ENCODE data around the gene PTPRE. TPM values are rescaled to one million over a fixed set of nuclear protein-coding genes. Genes with fewer than 3 reads are reported as not detected.

The PTPRE gene
- polyA plus RNA-seq, 1 of the 3 experiments (the other 2 are of a cell fraction), result 11.8 TPM

GRCh38 chr10:128029731-128030369, 122.9 kb downstream of the PTPRE start:
- no peaks in the 10 kb centered on the region for H3F3A ChIP-seq (replicated peaks; ENCODE audit: insufficient read depth)
- H2AFZ ChIP-seq (ENCODE audit: low read depth), result no peak overlapping the region
- H3K4me1 ChIP-seq (ENCODE audit: control insufficient read depth in 1 of 2, insufficient read depth in 2 of 2, low read depth in 1 of 2, low read length in 1 of 2), result peaks cover 0 to 6% of the 10 kb centered on the region in 2 experiments; a peak in 1 of 4 replicates
- CTCF ChIA-PET, result interaction anchor here (1.6 to 2.7 kb wide), 3 partner anchors 19 to 176 kb away, joined by 4 to 19 read pairs (median 7); no protein-coding TSS in a partner anchor
- no peak overlapping the region for H3K4me2 ChIP-seq
- H3K36me3 ChIP-seq (replicated peaks in 1 of 2; ENCODE audit: control insufficient read depth in 1 of 2, insufficient read depth in 2 of 2, low read length in 1 of 2), result no peaks in the 10 kb centered on the region
- H3K4me3 ChIP-seq (ENCODE audit: low read depth in 2 of 2, low read length in 1 of 2), result no peak overlapping the region
- POLR2A ChIA-PET, result no interaction called here
- no peaks in the 10 kb centered on the region for H3K9me3 ChIP-seq
- H3K27ac ChIP-seq (ENCODE audit: low read depth in 2 of 2, low read length in 1 of 2), result no peak overlapping the region
- WGBS (ENCODE audit: low lambda C conversion rate), result 86% methylated on average over 17 of the region's 17 CpGs
- H3K27me3 ChIP-seq (ENCODE audit: insufficient read depth), result no peaks in the 10 kb centered on the region
- DNase-seq, result no peak
- no peak overlapping the region for H3K9ac ChIP-seq
- no peaks in the 10 kb centered on the region for H3K9me2 ChIP-seq
- no peaks in the 10 kb centered on the region for H4K20me1 ChIP-seq (ENCODE audit: insufficient read depth)
- no peaks in the 10 kb centered on the region for H3K79me2 ChIP-seq (ENCODE audit: insufficient read depth)
- no peak for TF ChIP-seq RAD21 (IDR thresholded peaks at IDR 0.05; ENCODE audit: low read length)
- TF ChIP-seq GATA2 (CRISPR knock-in tag; IDR thresholded peaks at IDR 0.05), result no peak
- no peak for TF ChIP-seq NFIC (IDR thresholded peaks at IDR 0.05; ENCODE audit: borderline replicate concordance)
- TF ChIP-seq FOXM1 (IDR thresholded peaks at IDR 0.05; ENCODE audit: low read depth), result no peak

GRCh38 chr10:128030498-128031072, 123.7 kb downstream of the PTPRE start:
- Histone ChIP-seq H3K9me3 (no peaks in the 10 kb centered on the region), H3K4me2 (no peak overlapping the region), H3K9ac (no peak overlapping the region), H3K4me1 (ENCODE audit: control insufficient read depth in 1 of 2, insufficient read depth in 2 of 2, low read depth in 1 of 2, low read length in 1 of 2) (peaks cover 0 to 6% of the 10 kb centered on the region in 2 experiments; a peak in 1 of 4 replicates), H3K27ac (ENCODE audit: low read depth in 2 of 2, low read length in 1 of 2) (no peak overlapping the region), H2AFZ (ENCODE audit: low read depth) (no peak overlapping the region), H3K27me3 (ENCODE audit: insufficient read depth) (no peaks in the 10 kb centered on the region), H3K36me3 (replicated peaks in 1 of 2; ENCODE audit: control insufficient read depth in 1 of 2, insufficient read depth in 2 of 2, low read length in 1 of 2) (no peaks in the 10 kb centered on the region), H3K4me3 (ENCODE audit: low read depth in 2 of 2, low read length in 1 of 2) (no peak overlapping the region), H3K79me2 (ENCODE audit: insufficient read depth) (no peaks in the 10 kb centered on the region), H3K9me2 (no peaks in the 10 kb centered on the region), H4K20me1 (ENCODE audit: insufficient read depth) (no peaks in the 10 kb centered on the region), H3F3A (replicated peaks; ENCODE audit: insufficient read depth) (no peaks in the 10 kb centered on the region)
- POLR2A ChIA-PET, result no interaction called here
- TF ChIP-seq RFX5 (IDR thresholded peaks at IDR 0.05; ENCODE audit: low read length) (no peak), CHD2 (IDR thresholded peaks at IDR 0.05; ENCODE audit: low read length, partially characterized antibody) (no peak), EZH2phosphoT487 (IDR thresholded peaks at IDR 0.05; ENCODE audit: borderline replicate concordance, low read depth) (no peak), USF2 (IDR thresholded peaks at IDR 0.05; ENCODE audit: borderline replicate concordance, low read depth, low read length) (no peak), ZBTB33 (IDR thresholded peaks at IDR 0.05; ENCODE audit: borderline replicate concordance, low read depth) (no peak), IRF3 (IDR thresholded peaks at IDR 0.05; ENCODE audit: low read depth, low read length) (no peak), TEAD4 (IDR thresholded peaks at IDR 0.05; ENCODE audit: borderline replicate concordance, insufficient read depth) (no peak), NRF1 (IDR thresholded peaks at IDR 0.05; ENCODE audit: low read depth, low read length) (no peak), SMC3 (IDR thresholded peaks at IDR 0.05; ENCODE audit: low read depth, low read length) (no peak), MAX (IDR thresholded peaks at IDR 0.05; ENCODE audit: low read depth) (no peak), REST (IDR thresholded peaks at IDR 0.05; ENCODE audit: low read depth, low read length) (no peak), FOXJ3 (CRISPR knock-in tag; IDR thresholded peaks at IDR 0.05) (no peak)
- no peak for DNase-seq
- 89% methylated on average over 8 of the region's 17 CpGs for WGBS (ENCODE audit: low lambda C conversion rate)
- CTCF ChIA-PET, result interaction anchor here (1.1 to 2.7 kb wide), 3 partner anchors 20 to 124 kb away, joined by 4 to 19 read pairs (median 4); partner anchors contain the start of gene PTPRE
